ENCODE measurements around the gene NNT. TPM values are rescaled to one million over a fixed set of nuclear protein-coding genes. Genes with fewer than 3 reads are reported as not detected.
"Not testable (repeated sequence)": the region's sequence is repeated elsewhere in the genome, so short reads cannot be mapped to it uniquely, and the experiment has no call there.

Gene NNT
- polyA plus RNA-seq, 3 donors from 2014 or later = 49.5 to 78.0 (median 60.6) TPM

GRCh38 chr5:43598927-43599326 is 4.1 kb upstream of the NNT start:
- not testable (repeated sequence) for H3K4me3 Mint-ChIP-seq
- peaks cover 21 to 24% of the 10 kb centered on the region in 2 donors for H3K4me1 Mint-ChIP-seq

GRCh38 chr5:43601454-43602260 is 1.3 kb upstream of the NNT start:
- peak overlapping the region; percentile 88 to 96 (median 93) for H3K4me3 Mint-ChIP-seq
- peaks cover 0 to 6% (median 0%) of the 10 kb centered on the region in 3 donors for H3K36me3 Mint-ChIP-seq
- H3K4me1 Mint-ChIP-seq = peaks cover 39 to 45% of the 10 kb centered on the region in 2 donors
- no peaks in the 10 kb centered on the region for H3K9me3 Mint-ChIP-seq
- peak in 1 of 3 donors; percentile 5 for DNase-seq
- peaks cover 1 to 16% (median 4%) of the 10 kb centered on the region in 3 donors for H3K27me3 Mint-ChIP-seq (ENCODE audit: low read depth in 3 of 3)
- peak overlapping the region; percentile 76 to 97 (median 92) for H3K27ac Mint-ChIP-seq

More at GRCh38 chr5:43598927-43599326, 4.1 kb upstream of the NNT start:
- not testable (repeated sequence) for H3K9me3 Mint-ChIP-seq, H3K36me3 Mint-ChIP-seq, H3K27ac Mint-ChIP-seq, DNase-seq
- peaks cover 1 to 11% (median 4%) of the 10 kb centered on the region in 3 donors for H3K27me3 Mint-ChIP-seq (ENCODE audit: low read depth in 3 of 3)

GRCh38 chr5:43603344-43604217 is 601 bp downstream of the NNT start:
- peaks cover 0 to 5% (median 0%) of the 10 kb centered on the region in 3 donors for H3K36me3 Mint-ChIP-seq
- H3K4me3 Mint-ChIP-seq = peak overlapping the region; percentile 88 to 96 (median 93)
- no peaks in the 10 kb centered on the region for H3K9me3 Mint-ChIP-seq
- peak overlapping the region; percentile 76 to 97 (median 92) for H3K27ac Mint-ChIP-seq
- H3K27me3 Mint-ChIP-seq (ENCODE audit: low read depth in 3 of 3) = peaks cover 1 to 16% (median 4%) of the 10 kb centered on the region in 3 donors
- DNase-seq = peak; percentile 74 to 82 (median 75)
- H3K4me1 Mint-ChIP-seq = peaks cover 48 to 61% of the 10 kb centered on the region in 2 donors

- Mint-ChIP-seq H3K27me3 (ENCODE audit: low read depth in 3 of 3) (peaks cover 1 to 16% (median 4%) of the 10 kb centered on the region in 3 donors), H3K9me3 (no peaks in the 10 kb centered on the region), H3K36me3 (peaks cover 0 to 8% (median 0%) of the 10 kb centered on the region in 3 donors), H3K27ac (peak overlapping the region; percentile 76 to 97 (median 92)), H3K4me3 (peak overlapping the region; percentile 88 to 96 (median 93)), H3K4me1 (peaks cover 53 to 72% of the 10 kb centered on the region in 2 donors)
- DNase-seq = no peak
Observed at GRCh38 chr5:43604699-43605098, 1.7 kb downstream of the NNT start.

- H3K4me3 Mint-ChIP-seq = no peak overlapping the region
Observed at GRCh38 chr5:43606351-43606750, 3.4 kb downstream of the NNT start.

GRCh38 chr5:43608406-43608805 is 5.4 kb downstream of the NNT start:
- H3K4me1 Mint-ChIP-seq = peaks cover 46 to 71% of the 10 kb centered on the region in 2 donors
- peaks cover 6 to 27% (median 10%) of the 10 kb centered on the region in 3 donors for H3K36me3 Mint-ChIP-seq

More at GRCh38 chr5:43606351-43606750, 3.4 kb downstream of the NNT start:
- H3K9me3 Mint-ChIP-seq = no peaks in the 10 kb centered on the region
- H3K27ac Mint-ChIP-seq = peak overlapping the region in 2 of 6 donors; percentile 56 to 78
- no peak for DNase-seq
- H3K4me1 Mint-ChIP-seq = peaks cover 58 to 85% of the 10 kb centered on the region in 2 donors
- H3K27me3 Mint-ChIP-seq (ENCODE audit: low read depth in 3 of 3) = peaks cover 1 to 16% (median 4%) of the 10 kb centered on the region in 3 donors
- H3K36me3 Mint-ChIP-seq = peaks cover 0 to 16% (median 0%) of the 10 kb centered on the region in 3 donors

GRCh38 chr5:43609752-43610151 is 6.8 kb downstream of the NNT start:
- H3K9me3 Mint-ChIP-seq = no peaks in the 10 kb centered on the region
- H3K27ac Mint-ChIP-seq = peak overlapping the region in 3 of 6 donors; percentile 38 to 43 (median 41)
- no peak for DNase-seq
- no peaks in the 10 kb centered on the region for H3K27me3 Mint-ChIP-seq (ENCODE audit: low read depth in 3 of 3)
- H3K36me3 Mint-ChIP-seq = peaks cover 6 to 32% (median 13%) of the 10 kb centered on the region in 3 donors
- peaks cover 32 to 57% of the 10 kb centered on the region in 2 donors for H3K4me1 Mint-ChIP-seq
- no peak overlapping the region for H3K4me3 Mint-ChIP-seq

More at GRCh38 chr5:43608406-43608805, 5.4 kb downstream of the NNT start:
- Mint-ChIP-seq H3K27me3 (ENCODE audit: low read depth in 3 of 3) (peaks cover 0 to 9% (median 1%) of the 10 kb centered on the region in 3 donors), H3K4me3 (no peak overlapping the region), H3K27ac (peak overlapping the region in 1 of 6 donors; percentile 46), H3K9me3 (no peaks in the 10 kb centered on the region)
- no peak for DNase-seq

GRCh38 chr5:43613370-43613769 is 10.4 kb downstream of the NNT start:
- peaks cover 16 to 42% (median 17%) of the 10 kb centered on the region in 3 donors for H3K36me3 Mint-ChIP-seq

GRCh38 chr5:43615445-43616184 is 12.6 kb downstream of the NNT start:
- Mint-ChIP-seq H3K4me3 (no peak overlapping the region), H3K36me3 (peaks cover 22 to 41% (median 23%) of the 10 kb centered on the region in 3 donors), H3K27me3 (ENCODE audit: low read depth in 3 of 3) (no peaks in the 10 kb centered on the region), H3K9me3 (no peaks in the 10 kb centered on the region), H3K27ac (no peak overlapping the region), H3K4me1 (peaks cover 6 to 9% of the 10 kb centered on the region in 2 donors)
- no peak for DNase-seq

More at GRCh38 chr5:43613370-43613769, 10.4 kb downstream of the NNT start:
- no peak for DNase-seq
- Mint-ChIP-seq H3K27ac (no peak overlapping the region), H3K4me1 (peaks cover 16 to 31% of the 10 kb centered on the region in 2 donors), H3K4me3 (no peak overlapping the region), H3K9me3 (no peaks in the 10 kb centered on the region), H3K27me3 (ENCODE audit: low read depth in 3 of 3) (no peaks in the 10 kb centered on the region)

- Mint-ChIP-seq H3K4me3 (no peak overlapping the region), H3K36me3 (peaks cover 22 to 45% (median 23%) of the 10 kb centered on the region in 3 donors), H3K27ac (no peak overlapping the region), H3K27me3 (ENCODE audit: low read depth in 3 of 3) (no peaks in the 10 kb centered on the region), H3K4me1 (peaks cover 3 to 6% of the 10 kb centered on the region in 2 donors), H3K9me3 (no peaks in the 10 kb centered on the region)
- DNase-seq = no peak
Observed at GRCh38 chr5:43616535-43616934, 13.6 kb downstream of the NNT start.

- DNase-seq = no peak
- peak overlapping the region in 1 of 6 donors; percentile 60 for H3K27ac Mint-ChIP-seq
- H3K4me1 Mint-ChIP-seq = peaks cover 8 to 19% of the 10 kb centered on the region in 2 donors
- H3K9me3 Mint-ChIP-seq = no peaks in the 10 kb centered on the region
- H3K27me3 Mint-ChIP-seq (ENCODE audit: low read depth in 3 of 3) = peaks cover 0 to 2% (median 0%) of the 10 kb centered on the region in 3 donors
- peaks cover 14 to 42% (median 23%) of the 10 kb centered on the region in 3 donors for H3K36me3 Mint-ChIP-seq
- no peak overlapping the region for H3K4me3 Mint-ChIP-seq
Observed at GRCh38 chr5:43619380-43619779, 16.4 kb downstream of the NNT start.

- H3K27ac Mint-ChIP-seq = peak overlapping the region in 2 of 6 donors; percentile 29 to 60
Observed at GRCh38 chr5:43619911-43620310, 16.9 kb downstream of the NNT start.

More at GRCh38 chr5:43619911-43620310, 16.9 kb downstream of the NNT start:
- Mint-ChIP-seq H3K4me3 (no peak overlapping the region), H3K4me1 (peaks cover 8 to 19% of the 10 kb centered on the region in 2 donors), H3K9me3 (no peaks in the 10 kb centered on the region), H3K27me3 (ENCODE audit: low read depth in 3 of 3) (peaks cover 0 to 2% (median 0%) of the 10 kb centered on the region in 3 donors), H3K36me3 (peaks cover 14 to 41% (median 23%) of the 10 kb centered on the region in 3 donors)
- no peak for DNase-seq

All from immature natural killer cell (primary cell).